GM23248 (cell line): ENCODE data around the gene ZDHHC5. TPM values are rescaled to one million over a fixed set of nuclear protein-coding genes. Genes with fewer than 3 reads are reported as not detected.

ENCODE experiments used
- DNase-seq: peaks from one replicate; pipeline ENCODE4 v3.0.0-alpha.2; 2015
- H2AFZ ChIP-seq: fragments of 200-600 bp; sonication (generic); 2 replicates; pipeline ENCODE4 v1.6.1; 2016; ENCODE audit warnings: antibody characterized with exemption
- H3F3A ChIP-seq: fragments of 200-600 bp; sonication (generic); 2 replicates; pipeline ENCODE4 v1.6.1; 2016; ENCODE audit warnings: mild to moderate bottlenecking, antibody characterized with exemption, mixed run types; ENCODE audit not compliant: insufficient read depth
- H3K27ac ChIP-seq: fragments of 200-600 bp; sonication (generic); 2 replicates; pipeline ENCODE4 v1.5.1; 2016; ENCODE audit warnings: mild to moderate bottlenecking
- H3K27me3 ChIP-seq: fragments of 200-600 bp; sonication (generic); replicated peaks from 2 replicates; pipeline ENCODE4 v1.6.1; 2016; ENCODE audit warnings: mild to moderate bottlenecking; ENCODE audit not compliant: insufficient read depth
- H3K36me3 ChIP-seq: fragments of 200-600 bp; sonication (generic); 2 replicates; pipeline ENCODE4 v1.6.1; 2016; ENCODE audit warnings: low read depth, mild to moderate bottlenecking
- H3K4me1 ChIP-seq: fragments of 200-600 bp; sonication (generic); 2 replicates; pipeline ENCODE4 v1.6.1; 2016; ENCODE audit warnings: mild to moderate bottlenecking; ENCODE audit not compliant: insufficient read depth
- H3K4me2 ChIP-seq: fragments of 200-600 bp; sonication (generic); one replicate; pipeline ENCODE4 v1.6.1; 2016; ENCODE audit warnings: mild to moderate bottlenecking; ENCODE audit not compliant: unreplicated experiment
- H3K4me3 ChIP-seq: fragments of 200-600 bp; sonication (generic); 2 replicates; pipeline ENCODE4 v1.5.1; 2016; ENCODE audit warnings: mild to moderate bottlenecking
- H3K79me2 ChIP-seq: fragments of 200-600 bp; sonication (generic); 2 replicates; pipeline ENCODE4 v1.6.1; 2016; ENCODE audit warnings: mild to moderate bottlenecking; ENCODE audit not compliant: insufficient read depth
- H3K9ac ChIP-seq: fragments of 200-600 bp; sonication (generic); 2 replicates; pipeline ENCODE4 v1.6.1; 2016; ENCODE audit warnings: mild to moderate bottlenecking
- H3K9me2 ChIP-seq: fragments of 200-600 bp; sonication (generic); 2 replicates; pipeline ENCODE4 v1.6.1; 2016; ENCODE audit warnings: mixed run types, mild to moderate bottlenecking, moderate library complexity; ENCODE audit not compliant: insufficient read depth
- H3K9me3 ChIP-seq: fragments of 200-600 bp; sonication (generic); one replicate; pipeline ENCODE4 v1.6.1; 2017; ENCODE audit warnings: low read depth
- H4K20me1 ChIP-seq: fragments of 200-600 bp; sonication (generic); 2 replicates; pipeline ENCODE4 v1.6.0; 2016; ENCODE audit not compliant: insufficient read depth
- EZH2 ChIP-seq: fragments of 200-600 bp; sonication (generic); IDR thresholded peaks from 2 replicates; pipeline ENCODE4 v1.6.1; 2018; ENCODE audit warnings: antibody characterized with exemption, mild to moderate bottlenecking; ENCODE audit not compliant: insufficient read depth, poor library complexity, severe bottlenecking
- EZH2phosphoT487 ChIP-seq: fragments of 200-600 bp; sonication (generic); IDR thresholded peaks from 2 replicates; pipeline ENCODE4 v1.6.1; 2018; ENCODE audit warnings: antibody characterized with exemption, moderate library complexity, mild to moderate bottlenecking, low read depth; ENCODE audit not compliant: insufficient read depth
- WGBS, 2 experiments: methylation state at CpG; one replicate each; pipeline ENCODE4 v1.1.6; 2015 to 2017; ENCODE audit warnings: low lambda C conversion rate in 2 of 2, low coverage in 1 of 2; ENCODE audit errors: missing lambda C conversion rate in 2 of 2; 5-methylcytosine and 5-hydroxymethylcytosine counted together
- in situ Hi-C: fragments of 300-500 bp; cut with MboI; formaldehyde crosslinking; loops from 2 replicates; pipeline ENCODE4 v1.15.0; 2020
- polyA plus RNA-seq: library from polyadenylated mRNA; unstranded; fragments of >200 nt; fragmentation: Nextera tagmentation; extraction: Ambion mirVana; gene quantifications from 2 replicates; pipeline ENCODE4 v1.2.1, GENCODE V29; 2016
- total RNA-seq: library from RNA; depleted of rRNA; stranded (reverse); fragments of >200 nt; shearing (Covaris generic); gene quantifications from 2 replicates; pipeline ENCODE4 v1.2.3, GENCODE V29; 2014

The ZDHHC5 gene
- total and polyA plus RNA-seq, 2 experiments from 2014 or later: 35.8 to 52.5 TPM

DNA sequence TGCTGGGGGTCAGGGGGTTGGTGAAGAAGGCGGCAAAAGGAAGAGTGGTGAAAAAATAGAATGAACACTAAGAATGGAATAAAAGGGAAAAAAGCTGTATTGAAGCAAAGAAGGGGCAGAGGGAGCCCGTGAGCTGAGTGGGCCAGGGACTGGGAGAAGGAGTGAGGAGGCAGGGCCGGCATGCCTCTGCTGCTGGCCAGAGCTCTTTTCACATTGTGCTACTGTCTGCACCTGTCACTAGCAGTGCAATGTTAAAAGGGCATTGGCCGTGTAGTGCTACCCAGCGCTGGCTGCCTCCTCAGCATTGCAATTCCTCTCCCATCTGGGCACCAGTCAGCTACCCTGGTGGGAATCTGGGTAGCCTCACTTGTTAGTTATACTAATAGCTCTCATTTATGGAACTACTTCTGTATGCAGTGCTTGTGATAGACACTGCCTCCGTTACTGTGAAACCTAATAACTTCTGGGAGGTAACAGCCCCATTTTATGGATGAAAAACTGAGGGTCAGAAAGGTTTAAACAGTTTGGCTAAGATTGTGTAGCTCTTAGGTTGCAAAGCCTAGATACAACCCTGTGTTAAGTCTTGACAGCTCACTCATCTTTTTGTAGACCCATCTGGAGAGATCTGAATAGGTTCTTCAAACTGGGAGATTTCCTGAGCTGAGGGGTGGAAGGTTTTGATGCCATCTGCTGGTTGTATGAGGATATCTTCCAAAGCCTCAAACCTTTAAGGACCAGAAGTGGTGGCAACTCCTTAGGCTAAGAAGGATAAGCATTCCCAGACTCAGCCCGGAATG lies 26.7 kb upstream of the ZDHHC5 start:
- Histone ChIP-seq H3F3A (peaks cover 25% of the 10 kb centered on the region), H3K9me2 (no peaks in the 10 kb centered on the region), H4K20me1 (peaks cover 8% of the 10 kb centered on the region; the same call in 1 of the 2 replicates), H3K4me2 (peak overlapping the region; percentile 91), H3K79me2 (peaks cover 44% of the 10 kb centered on the region), H3K4me3 (no peak overlapping the region), H3K4me1 (peaks cover 14% of the 10 kb centered on the region), H3K9me3 (no peaks in the 10 kb centered on the region), H3K27ac (no peak overlapping the region), H2AFZ (no peak overlapping the region), H3K27me3 (no peaks in the 10 kb centered on the region), H3K9ac (no peak overlapping the region), H3K36me3 (no peaks in the 10 kb centered on the region)
- in situ Hi-C loops: loop anchor here (5.0 kb wide), 1 partner anchor 74 kb away; the partner anchor contains the start of gene UBE2L6
- DNase-seq: peak; percentile 81
- WGBS, 2 experiments: 40 to 41% methylated on average over 7 of the region's 7 CpGs
- no peak for TF ChIP-seq EZH2phosphoT487
- TF ChIP-seq EZH2: no peak

DNA sequence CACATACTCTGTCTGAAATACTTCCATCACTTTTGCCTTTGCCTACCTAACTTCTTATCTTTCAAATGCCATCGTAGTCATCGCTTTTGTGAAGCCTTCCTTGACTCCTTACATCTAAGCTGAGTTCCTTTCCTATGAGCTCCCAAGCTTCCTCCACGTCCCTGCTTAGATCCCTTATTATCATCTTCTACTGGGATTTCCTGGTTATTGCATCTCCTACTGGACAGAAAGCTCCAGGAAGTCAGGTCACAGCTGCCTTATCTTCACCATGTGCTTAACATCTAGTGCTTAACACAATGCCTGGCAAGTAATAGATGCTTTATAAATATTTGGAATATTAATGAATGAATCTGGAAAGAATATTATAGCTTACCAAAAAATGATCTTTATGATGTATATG lies 24.1 kb upstream of the ZDHHC5 start:
- H3K4me3 ChIP-seq: no peak overlapping the region
- H3K27ac ChIP-seq: no peak overlapping the region
- no peak overlapping the region for H3K9ac ChIP-seq
- H3F3A ChIP-seq: peaks cover 34% of the 10 kb centered on the region
- no peaks in the 10 kb centered on the region for H3K9me3 ChIP-seq
- TF ChIP-seq EZH2: no peak
- TF ChIP-seq EZH2phosphoT487: no peak
- H3K4me1 ChIP-seq: peaks cover 27% of the 10 kb centered on the region
- H3K79me2 ChIP-seq: peaks cover 33% of the 10 kb centered on the region
- no peak for DNase-seq
- H3K27me3 ChIP-seq: no peaks in the 10 kb centered on the region
- 78 to 89% methylated on average over 3 of the region's 3 CpGs for WGBS, 2 experiments
- H2AFZ ChIP-seq: no peak overlapping the region
- peaks cover 8% of the 10 kb centered on the region; the same call in 1 of the 2 replicates for H4K20me1 ChIP-seq
- no peaks in the 10 kb centered on the region for H3K36me3 ChIP-seq
- no peak overlapping the region for H3K4me2 ChIP-seq
- no peaks in the 10 kb centered on the region for H3K9me2 ChIP-seq
- in situ Hi-C loops: loop anchor here (5.0 kb wide), 1 partner anchor 77 kb away; the partner anchor contains the start of gene UBE2L6

GRCh38 chr11:57644748-57645688 lies 22.9 kb upstream of the ZDHHC5 start:
- WGBS, 2 experiments: 8 to 12% methylated on average over 17 of the region's 17 CpGs
- H3K4me2 ChIP-seq: no peak overlapping the region
- peaks cover 36% of the 10 kb centered on the region for H3F3A ChIP-seq
- no peak overlapping the region for H3K4me3 ChIP-seq
- H2AFZ ChIP-seq: no peak overlapping the region
- peaks cover 8% of the 10 kb centered on the region; the same call in 1 of the 2 replicates for H4K20me1 ChIP-seq
- in situ Hi-C loops: loop anchor here (5.0 kb wide), 1 partner anchor 78 kb away; the partner anchor contains the start of gene UBE2L6
- H3K27me3 ChIP-seq: no peaks in the 10 kb centered on the region
- H3K4me1 ChIP-seq: peaks cover 32% of the 10 kb centered on the region
- no peak overlapping the region for H3K9ac ChIP-seq
- H3K79me2 ChIP-seq: peaks cover 21% of the 10 kb centered on the region
- no peaks in the 10 kb centered on the region for H3K36me3 ChIP-seq
- TF ChIP-seq EZH2 (no peak), EZH2phosphoT487 (no peak)
- H3K27ac ChIP-seq: no peak overlapping the region
- DNase-seq: peak; percentile 78
- no peaks in the 10 kb centered on the region for H3K9me2 ChIP-seq
- no peaks in the 10 kb centered on the region for H3K9me3 ChIP-seq

DNA sequence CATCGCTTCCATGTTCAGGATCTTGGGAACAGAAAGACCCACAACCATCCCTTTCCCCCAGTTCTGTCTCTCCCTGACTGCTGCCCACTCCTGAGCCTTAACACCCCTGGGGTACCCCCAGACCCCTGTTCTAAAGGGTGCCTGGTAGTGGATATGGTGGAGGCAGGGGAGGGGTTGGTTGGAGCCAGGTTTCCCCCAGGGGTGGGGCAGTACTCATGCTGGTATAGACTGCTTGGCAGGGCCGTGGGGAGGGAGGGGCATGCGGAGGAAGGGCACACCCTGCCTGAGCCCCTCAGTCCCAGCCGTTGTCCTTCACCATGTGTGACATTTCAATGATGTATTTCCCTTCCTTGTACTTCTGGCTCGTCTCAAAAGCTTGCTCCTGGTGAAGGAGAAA lies 22.2 kb upstream of the ZDHHC5 start:
- Histone ChIP-seq H3K36me3 (no peaks in the 10 kb centered on the region), H3K79me2 (peaks cover 14% of the 10 kb centered on the region), H3K27ac (no peak overlapping the region), H3K27me3 (no peaks in the 10 kb centered on the region), H3K4me3 (no peak overlapping the region), H3K9me3 (no peaks in the 10 kb centered on the region), H3K4me1 (peaks cover 30% of the 10 kb centered on the region), H4K20me1 (peaks cover 7% of the 10 kb centered on the region; the same call in 1 of the 2 replicates), H3K4me2 (no peak overlapping the region), H3F3A (peaks cover 36% of the 10 kb centered on the region), H3K9ac (no peak overlapping the region), H2AFZ (no peak overlapping the region), H3K9me2 (no peaks in the 10 kb centered on the region)
- in situ Hi-C loops: no loop called here
- TF ChIP-seq EZH2phosphoT487: no peak
- no peak for TF ChIP-seq EZH2
- no peak for DNase-seq
- whole genome bisulfite sequencing, 2 experiments: 25 to 30% methylated on average over 4 to 5 of the region's 5 CpGs
